HepG2 (cell line): Measurements from ENCODE around the gene SMG7. TPM values are rescaled to one million over a fixed set of nuclear protein-coding genes. Genes with fewer than 3 reads are reported as not detected.
A peak's percentile ranks its signal among the peaks of the same experiment; 100 is the strongest.

ENCODE experiments used
- ARID4A ChIP-seq: sonication (generic); formaldehyde crosslinking; IDR thresholded peaks from 2 replicates; pipeline ENCODE4 v1.5.0; 2020; ENCODE audit warnings: mild to moderate bottlenecking, missing genetic modification reagents, borderline replicate concordance
- HHEX ChIP-seq: IDR thresholded peaks from 2 replicates; pipeline ENCODE4 v1.6.1; 2016; ENCODE audit warnings: control low read depth
- KDM5B ChIP-seq: sonication (generic); formaldehyde crosslinking; IDR thresholded peaks from 2 replicates; pipeline ENCODE4 v1.4.0; 2020; ENCODE audit warnings: missing genetic modification reagents, mild to moderate bottlenecking, borderline replicate concordance
- NFE2L2 ChIP-seq: fragments of 150-350 bp; IDR thresholded peaks from 2 replicates; pipeline ENCODE4 v1.6.1; 2014; ENCODE audit warnings: low read length
- SP4 ChIP-seq: sonication (generic); formaldehyde crosslinking; IDR thresholded peaks from 2 replicates; pipeline ENCODE4 v1.8.1; 2023; ENCODE audit warnings: mild to moderate bottlenecking, missing genetic modification reagents
- ZFP41 ChIP-seq: sonication (generic); formaldehyde crosslinking; IDR thresholded peaks from 2 replicates; pipeline ENCODE4 v1.4.0; 2020; ENCODE audit warnings: mild to moderate bottlenecking, missing genetic modification reagents, borderline replicate concordance
- ZNF431 ChIP-seq: sonication (generic); formaldehyde crosslinking; IDR thresholded peaks from 2 replicates; pipeline ENCODE4 v1.9.0; 2022; ENCODE audit warnings: missing genetic modification reagents, low read depth, mild to moderate bottlenecking, borderline replicate concordance
- ZNF496 ChIP-seq: sonication (generic); formaldehyde crosslinking; IDR thresholded peaks from 2 replicates; pipeline ENCODE4 v1.8.1; 2023; ENCODE audit warnings: mild to moderate bottlenecking, moderate library complexity, missing genetic modification reagents; ENCODE audit not compliant: insufficient replicate concordance
- ZNF614 ChIP-seq: IDR thresholded peaks from 2 replicates; pipeline ENCODE4 v1.6.1; 2018; ENCODE audit warnings: missing biosample characterization, missing genetic modification reagents, inconsistent platforms, borderline replicate concordance
- ZNF670 ChIP-seq: sonication (generic); formaldehyde crosslinking; IDR thresholded peaks from 2 replicates; pipeline ENCODE4 v1.8.0; 2022; ENCODE audit warnings: mild to moderate bottlenecking, missing genetic modification reagents, borderline replicate concordance
- ZNF710 ChIP-seq: sonication (generic); formaldehyde crosslinking; IDR thresholded peaks from 2 replicates; pipeline ENCODE4 v1.5.0; 2020; ENCODE audit warnings: mild to moderate bottlenecking, missing genetic modification reagents, borderline replicate concordance
- ZNF775 ChIP-seq: sonication (generic); formaldehyde crosslinking; IDR thresholded peaks from 2 replicates; pipeline ENCODE4 v1.4.0; 2020; ENCODE audit warnings: missing genetic modification reagents, mild to moderate bottlenecking, moderate library complexity, borderline replicate concordance
- ZNF780A ChIP-seq: sonication (generic); formaldehyde crosslinking; IDR thresholded peaks from 2 replicates; pipeline ENCODE4 v1.8.0; 2022; ENCODE audit warnings: mild to moderate bottlenecking, missing genetic modification reagents, moderate library complexity
- ZNF790 ChIP-seq: sonication (generic); formaldehyde crosslinking; IDR thresholded peaks from 2 replicates; pipeline ENCODE4 v1.8.0; 2022; ENCODE audit warnings: missing genetic modification reagents, mild to moderate bottlenecking, borderline replicate concordance
- polyA plus RNA-seq, 8 experiments: library from polyadenylated mRNA; depleted of rRNA in 3 of 8; stranded (reverse) in 7 of 8; unstranded in 1 of 8; fragments of >200 nt; fragmentation: Illumina TruSeq in 4 of 8; extraction: Trizol in 4 of 8; gene quantifications; 2 replicates each; pipeline versions ENCODE4 v1.2.1 to v1.2.3, GENCODE V29; 2011 to 2016; ENCODE audit warnings: low read depth in 4 of 8, missing spikeins in 1 of 8, mixed read lengths in 1 of 8; ENCODE audit not compliant: insufficient read depth in 1 of 8
- total RNA-seq, 5 experiments: library from RNA; depleted of rRNA; stranded (reverse); fragments of >200 nt; fragmentation: Illumina TruSeq; extraction: Trizol; gene quantifications; 2 replicates each; pipeline ENCODE4 v1.2.3, GENCODE V29; 2016; ENCODE audit warnings: low read depth in 1 of 5
- TF ChIP-seq, protein P1 (sequence below): sonication (generic); formaldehyde crosslinking; conservative IDR thresholded peaks from 2 replicates; pipeline ENCODE4 v1.8.1; 2023; ENCODE audit warnings: missing genetic modification reagents
- TF ChIP-seq, protein P2 (sequence below): sonication (generic); formaldehyde crosslinking; IDR thresholded peaks from 2 replicates; pipeline ENCODE4 v1.9.0; 2022; ENCODE audit warnings: low read depth, missing genetic modification reagents
- TF ChIP-seq, protein P3 (sequence below): sonication (generic); formaldehyde crosslinking; conservative IDR thresholded peaks from 2 replicates; pipeline ENCODE4 v1.4.0; 2020; ENCODE audit warnings: missing genetic modification reagents

The SMG7 gene
- total and polyA plus RNA-seq, 2 of the 13 experiments (the other 11 are each of a cell fraction or from before 2014, with no cell fraction given) = 14.9 to 27.9 TPM

DNA sequence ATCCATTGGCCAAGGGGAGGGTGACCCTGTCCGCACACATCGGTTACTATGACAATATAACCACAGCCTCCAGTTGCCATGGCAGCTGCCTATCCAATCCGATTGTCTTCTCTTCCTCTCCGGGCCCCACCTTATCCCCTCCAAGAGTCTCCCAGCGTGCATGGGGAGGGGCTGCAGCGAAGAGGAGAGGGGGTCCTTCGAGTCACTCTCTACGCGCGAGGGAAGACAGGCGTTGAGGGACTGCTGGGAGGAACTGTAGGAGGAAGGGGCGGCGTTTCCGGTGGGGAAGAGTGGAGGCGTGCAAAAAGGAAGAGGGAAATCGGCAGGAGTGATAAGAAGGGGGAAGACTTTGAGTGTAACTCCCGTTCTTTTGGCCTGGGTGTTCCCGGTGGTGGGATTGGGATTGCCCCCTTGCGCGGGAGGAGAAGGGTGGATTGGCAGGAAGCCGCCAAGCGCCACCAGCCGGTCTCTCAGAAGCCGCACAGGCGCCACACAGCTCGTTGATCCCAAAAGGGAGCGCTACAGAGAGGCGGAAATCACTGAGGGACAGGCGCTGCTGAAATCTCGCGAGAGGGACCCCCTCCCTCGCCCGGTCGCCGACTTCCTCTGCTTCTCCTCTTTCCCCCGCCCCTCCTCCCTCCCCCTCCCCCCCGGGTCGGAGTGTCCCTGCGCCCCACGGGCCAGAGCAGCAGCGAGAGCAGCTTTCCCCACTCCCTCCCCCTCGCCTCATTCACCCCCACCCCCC lies 384 bp upstream of the SMG7 start (continued):
- peak; percentile 22; the same call in 1 of the 2 replicates for TF ChIP-seq ZNF710 (CRISPR knock-in tag)
- TF ChIP-seq, protein P1, sequence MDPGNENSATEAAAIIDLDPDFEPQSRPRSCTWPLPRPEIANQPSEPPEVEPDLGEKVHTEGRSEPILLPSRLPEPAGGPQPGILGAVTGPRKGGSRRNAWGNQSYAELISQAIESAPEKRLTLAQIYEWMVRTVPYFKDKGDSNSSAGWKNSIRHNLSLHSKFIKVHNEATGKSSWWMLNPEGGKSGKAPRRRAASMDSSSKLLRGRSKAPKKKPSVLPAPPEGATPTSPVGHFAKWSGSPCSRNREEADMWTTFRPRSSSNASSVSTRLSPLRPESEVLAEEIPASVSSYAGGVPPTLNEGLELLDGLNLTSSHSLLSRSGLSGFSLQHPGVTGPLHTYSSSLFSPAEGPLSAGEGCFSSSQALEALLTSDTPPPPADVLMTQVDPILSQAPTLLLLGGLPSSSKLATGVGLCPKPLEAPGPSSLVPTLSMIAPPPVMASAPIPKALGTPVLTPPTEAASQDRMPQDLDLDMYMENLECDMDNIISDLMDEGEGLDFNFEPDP (CRISPR knock-in tag) = no peak
- TF ChIP-seq, protein P2, sequence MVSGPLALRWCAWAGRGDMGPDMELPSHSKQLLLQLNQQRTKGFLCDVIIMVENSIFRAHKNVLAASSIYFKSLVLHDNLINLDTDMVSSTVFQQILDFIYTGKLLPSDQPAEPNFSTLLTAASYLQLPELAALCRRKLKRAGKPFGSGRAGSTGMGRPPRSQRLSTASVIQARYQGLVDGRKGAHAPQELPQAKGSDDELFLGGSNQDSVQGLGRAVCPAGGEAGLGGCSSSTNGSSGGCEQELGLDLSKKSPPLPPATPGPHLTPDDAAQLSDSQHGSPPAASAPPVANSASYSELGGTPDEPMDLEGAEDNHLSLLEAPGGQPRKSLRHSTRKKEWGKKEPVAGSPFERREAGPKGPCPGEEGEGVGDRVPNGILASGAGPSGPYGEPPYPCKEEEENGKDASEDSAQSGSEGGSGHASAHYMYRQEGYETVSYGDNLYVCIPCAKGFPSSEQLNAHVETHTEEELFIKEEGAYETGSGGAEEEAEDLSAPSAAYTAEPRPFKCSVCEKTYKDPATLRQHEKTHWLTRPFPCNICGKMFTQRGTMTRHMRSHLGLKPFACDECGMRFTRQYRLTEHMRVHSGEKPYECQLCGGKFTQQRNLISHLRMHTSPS (CRISPR knock-in tag) = no peak
- TF ChIP-seq KDM5B = no peak
- TF ChIP-seq, protein P3, sequence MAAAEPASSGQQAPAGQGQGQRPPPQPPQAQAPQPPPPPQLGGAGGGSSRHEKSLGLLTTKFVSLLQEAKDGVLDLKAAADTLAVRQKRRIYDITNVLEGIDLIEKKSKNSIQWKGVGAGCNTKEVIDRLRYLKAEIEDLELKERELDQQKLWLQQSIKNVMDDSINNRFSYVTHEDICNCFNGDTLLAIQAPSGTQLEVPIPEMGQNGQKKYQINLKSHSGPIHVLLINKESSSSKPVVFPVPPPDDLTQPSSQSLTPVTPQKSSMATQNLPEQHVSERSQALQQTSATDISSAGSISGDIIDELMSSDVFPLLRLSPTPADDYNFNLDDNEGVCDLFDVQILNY = no peak
- TF ChIP-seq SP4 (CRISPR knock-in tag) = peak; percentile 42; the same call in 1 of the 2 replicates
- TF ChIP-seq ZNF780A (CRISPR knock-in tag) = no peak
- peak; percentile 42 for TF ChIP-seq ARID4A
- peak; percentile 21; the same call in 1 of the 2 replicates for TF ChIP-seq ZNF614 (CRISPR knock-in tag)
- TF ChIP-seq ZNF790 (CRISPR knock-in tag) = no peak
- TF ChIP-seq ZNF496 (CRISPR knock-in tag) = no peak
- 0 out of 2 replicates have a peak, but pooled peaks have one; percentile 76 for TF ChIP-seq ZNF431 (CRISPR knock-in tag)
- TF ChIP-seq HHEX = peak; percentile 57; the same call in 1 of the 2 replicates
- TF ChIP-seq ZNF670 = peak; percentile 85; the same call in 1 of the 2 replicates
- TF ChIP-seq ZFP41 (CRISPR knock-in tag) = no peak
- TF ChIP-seq NFE2L2 = no peak
- TF ChIP-seq ZNF775 (CRISPR knock-in tag) = no peak
